K562 (cell line): ENCODE data around the gene DNMBP. TPM values are rescaled to one million over a fixed set of nuclear protein-coding genes. Genes with fewer than 3 reads are reported as not detected.

Experiments used
- ATAC-seq: fragments of 200-7000 bp; cut with Tn5 transposase; 3 replicates; pipeline ENCODE4 v1.9.1; 2020; ENCODE audit warnings: moderate library complexity
- BruUV-seq: library from RNA; stranded (reverse); fragments of 400-500 nt; replicated peaks from 2 replicates; lab custom pipeline; 2021; lab: Mats Ljungman, UMichigan
- CTCF ChIA-PET: fragments of 300-600 bp; formaldehyde crosslinking; extraction: SDS; loops from one replicate; lab custom pipeline; 2021; ENCODE audit warnings: low intra/inter-chr PET ratio; lab: Yijun Ruan, JAX
- POLR2A ChIA-PET: fragments of 300-600, 350-650 bp; sonication (Branson Sonifier 250); formaldehyde crosslinking; extraction: SDS; loops from one replicate; lab custom pipeline; 2021; ENCODE audit warnings: antibody characterized with exemption, inconsistent platforms; lab: Yijun Ruan, JAX
- DNase-seq, 4 experiments: peaks; one replicate each; pipeline versions ENCODE4 v3.0.0 to v3.0.0-alpha.2; 2011 to 2018; ENCODE audit warnings: low spot score in 3 of 4, mixed read lengths in 3 of 4; ENCODE audit errors: extremely low read depth in 1 of 4
- FAIRE-seq: peaks from 2 replicates; lab custom pipeline; 2011; peaks lifted over from hg19 to GRCh38; lab: Jason Lieb, UNC
- H2AFZ ChIP-seq: 2 replicates; pipeline ENCODE4 v1.6.0; 2011; ENCODE audit warnings: low read depth, low read length, control low read depth, inconsistent platforms
- H3K27ac ChIP-seq: fragments of 200-600 bp; 3 replicates; pipeline ENCODE4 v1.8.0; 2011; ENCODE audit warnings: low read depth, mild to moderate bottlenecking, control low read depth, inconsistent platforms, low read length, moderate library complexity, mixed read lengths; ENCODE audit errors: extremely low read depth
- H3K27me3 ChIP-seq, 2 experiments: fragments of 300-600 bp in 1 of 2; 2 replicates in 1 of 2; 3 replicates in 1 of 2; pipeline versions ENCODE4 v1.6.0 to v1.8.0; 2011; ENCODE audit warnings: inconsistent platforms in 2 of 2, low read length in 2 of 2, mild to moderate bottlenecking in 1 of 2, mixed read lengths in 1 of 2, moderate library complexity in 1 of 2; ENCODE audit not compliant: control insufficient read depth in 2 of 2, insufficient read depth in 2 of 2
- H3K36me3 ChIP-seq: fragments of 300-600 bp; 3 replicates; pipeline ENCODE4 v1.8.0; 2011; ENCODE audit warnings: mild to moderate bottlenecking, low read length, inconsistent platforms; ENCODE audit not compliant: control insufficient read depth, insufficient read depth
- H3K4me1 ChIP-seq, 2 experiments: fragments of 200-600 bp in 1 of 2; replicated peaks in 1 of 2; 2 replicates in 1 of 2; 3 replicates in 1 of 2; pipeline versions ENCODE4 v1.5.1 to v1.8.0; 2011; ENCODE audit warnings: inconsistent platforms in 2 of 2, low read length in 2 of 2, mild to moderate bottlenecking in 1 of 2, mixed read lengths in 1 of 2, moderate library complexity in 1 of 2; ENCODE audit not compliant: control insufficient read depth in 2 of 2, insufficient read depth in 2 of 2
- H3K4me2 ChIP-seq: 2 replicates; pipeline ENCODE4 v1.6.1; 2011; ENCODE audit warnings: low read length, control low read depth, inconsistent platforms, mixed read lengths; ENCODE audit not compliant: insufficient read depth
- H3K4me3 ChIP-seq: fragments of 200-600 bp; sonication (generic), shearing (Covaris generic); 2 replicates; pipeline ENCODE4 v1.5.1; 2016; ENCODE audit warnings: control low read depth, inconsistent platforms
- H3K79me2 ChIP-seq: fragments of 200-600 bp; 3 replicates; pipeline ENCODE4 v1.8.0; 2011; ENCODE audit warnings: low read length, inconsistent platforms; ENCODE audit not compliant: control insufficient read depth, insufficient read depth
- H3K9ac ChIP-seq, 2 experiments: 2 replicates each; pipeline versions ENCODE4 v1.6.0 to v1.6.1; 2011; ENCODE audit warnings: low read depth in 2 of 2, low read length in 2 of 2, control low read depth in 1 of 2, inconsistent platforms in 1 of 2, mild to moderate bottlenecking in 1 of 2, mixed read lengths in 1 of 2; ENCODE audit not compliant: insufficient read depth in 1 of 2
- H3K9me1 ChIP-seq: one replicate; pipeline ENCODE4 v1.6.0; 2011; ENCODE audit warnings: inconsistent platforms, mild to moderate bottlenecking, low read length, moderate library complexity; ENCODE audit not compliant: control insufficient read depth, insufficient read depth
- H3K9me3 ChIP-seq: replicated peaks from 2 replicates; pipeline ENCODE4 v1.5.1; 2011; ENCODE audit warnings: low read depth, low read length, inconsistent platforms; ENCODE audit not compliant: control insufficient read depth, insufficient read depth
- H4K20me1 ChIP-seq: replicated peaks from 2 replicates; pipeline ENCODE4 v1.6.1; 2011; ENCODE audit warnings: low read length, inconsistent platforms, mixed read lengths; ENCODE audit not compliant: control insufficient read depth, insufficient read depth
- SMARCA5 ChIP-seq: fragments of 450-650 bp; IDR thresholded peaks from 2 replicates; pipeline ENCODE4 v1.6.1; 2016
- SRSF1 ChIP-seq: fragments of 200-400 bp; formaldehyde crosslinking; IDR thresholded peaks from 2 replicates; pipeline ENCODE4 v1.6.1; 2017; ENCODE audit warnings: mild to moderate bottlenecking, low read depth, low read length, moderate library complexity
- ZNF197 ChIP-seq: fragments of 200-800 bp; sonication (Bioruptor generic); IDR thresholded peaks from 2 replicates; pipeline ENCODE4 v1.6.1; 2016; ENCODE audit warnings: low read depth, missing genetic modification characterization, missing compliant biosample characterization
- ZNF3 ChIP-seq: fragments of 250-450 bp; sonication (Bioruptor Pico); IDR thresholded peaks from 2 replicates; pipeline ENCODE4 v1.5.0; 2021; ENCODE audit warnings: mild to moderate bottlenecking, moderate library complexity
- WGBS: fragments of 100-300 bp; shearing (Covaris generic); methylation state at CpG from one replicate; pipeline ENCODE4 v1.1.6; 2016; ENCODE audit warnings: low coverage, mixed read lengths; ENCODE audit not compliant: insufficient coverage; ENCODE audit errors: missing lambda C conversion rate; 5-methylcytosine and 5-hydroxymethylcytosine counted together
- in situ Hi-C: fragments of 300-500 bp; cut with MboI; formaldehyde crosslinking; loops from 4 replicates; pipeline ENCODE4 v1.15.0; 2018; ENCODE audit warnings: inconsistent platforms, mixed read lengths
- intact Hi-C: fragments of 100-400 bp; cut with micrococcal nuclease; formaldehyde crosslinking; loops from 2 replicates; pipeline ENCODE4 v1.14.2; 2022
- polyA plus RNA-seq, 8 experiments: library from polyadenylated mRNA; depleted of rRNA in 4 of 8; stranded (reverse) in 5 of 8; unstranded in 3 of 8; fragments of >200 nt; fragmentation: Nextera tagmentation in 2 of 8; fragmentation: Illumina TruSeq in 1 of 8; extraction: Ambion mirVana in 2 of 8; extraction: Trizol in 1 of 8; gene quantifications; 2 replicates each; pipeline versions ENCODE4 v1.2.1 to v1.2.3, GENCODE V29; 2011 to 2014; ENCODE audit warnings: inconsistent platforms in 1 of 8, missing spikeins in 1 of 8
- total RNA-seq, 7 experiments: library from RNA; depleted of rRNA in 6 of 7; stranded (reverse); fragments of >200 nt in 6 of 7; fragmentation: Illumina TruSeq in 2 of 7; extraction: Trizol in 2 of 7; gene quantifications; 2 replicates each; pipeline versions ENCODE4 v1.2.1 to v1.2.3, GENCODE V29; 2011 to 2021; ENCODE audit warnings: low replicate concordance in 1 of 7
- TF ChIP-seq, protein P1 (sequence below): sonication (generic); formaldehyde crosslinking; IDR thresholded peaks from 2 replicates; pipeline ENCODE4 v1.8.0; 2022; ENCODE audit warnings: mild to moderate bottlenecking, low read depth, missing genetic modification reagents
- TF ChIP-seq, protein P2 (sequence below): IDR thresholded peaks from 2 replicates; pipeline ENCODE4 v1.6.1; 2012; ENCODE audit warnings: low read depth, low read length, improper control_type of control experiment, borderline replicate concordance
- TF ChIP-seq, protein P3 (sequence below): fragments of 250-450 bp; sonication (Bioruptor Pico); IDR thresholded peaks from 2 replicates; pipeline ENCODE4 v1.8.0; 2022; ENCODE audit warnings: inconsistent platforms, mild to moderate bottlenecking, moderate library complexity, borderline replicate concordance
- TF ChIP-seq, protein P4 (sequence below): sonication (generic); formaldehyde crosslinking; IDR thresholded peaks from 2 replicates; pipeline ENCODE4 v1.8.0; 2022; ENCODE audit warnings: missing genetic modification reagents, mild to moderate bottlenecking, borderline replicate concordance

DNMBP gene
- total and polyA plus RNA-seq, 9 of the 15 experiments (the other 6 are each of a cell fraction or from before 2014, with no cell fraction given): 0.83 to 3.7 (median 2.2) TPM

DNA sequence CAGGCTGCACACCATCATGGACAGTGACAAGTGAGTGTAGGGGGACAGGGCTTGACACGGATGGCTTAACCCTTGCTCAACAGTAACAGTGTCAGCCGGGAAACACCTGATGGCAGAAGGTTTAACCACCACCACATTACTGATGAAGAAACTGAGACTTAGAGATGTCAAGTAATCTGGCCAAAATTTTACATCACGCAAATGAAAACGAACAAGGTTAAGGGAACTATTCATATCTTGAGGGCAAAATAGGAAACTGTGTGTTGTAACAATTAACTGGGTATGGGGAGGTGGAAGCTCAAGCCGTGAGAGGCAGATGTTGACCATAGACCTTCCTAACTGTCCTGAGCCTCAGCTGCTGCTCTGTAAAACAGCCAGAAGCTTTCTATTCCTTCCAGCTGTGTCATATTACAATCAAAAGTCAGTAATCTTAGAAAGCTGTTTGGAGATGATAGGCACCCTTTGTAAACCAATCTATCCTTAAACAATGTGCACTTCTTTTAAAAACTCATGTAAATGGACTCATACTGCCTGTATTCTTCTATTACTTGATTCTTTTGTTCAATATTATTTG is 158.9 kb downstream of the DNMBP start:
- H3K27me3 ChIP-seq: peaks cover 6 to 28% of the 10 kb centered on the region in 2 experiments; a peak in 3 of 5 replicates
- CTCF ChIA-PET: no interaction called here
- no peaks in the 10 kb centered on the region for H3K9me3 ChIP-seq
- no peaks in the 10 kb centered on the region for H3K9me1 ChIP-seq
- H4K20me1 ChIP-seq: no peaks in the 10 kb centered on the region
- no peak for ATAC-seq
- TF ChIP-seq, protein P1, sequence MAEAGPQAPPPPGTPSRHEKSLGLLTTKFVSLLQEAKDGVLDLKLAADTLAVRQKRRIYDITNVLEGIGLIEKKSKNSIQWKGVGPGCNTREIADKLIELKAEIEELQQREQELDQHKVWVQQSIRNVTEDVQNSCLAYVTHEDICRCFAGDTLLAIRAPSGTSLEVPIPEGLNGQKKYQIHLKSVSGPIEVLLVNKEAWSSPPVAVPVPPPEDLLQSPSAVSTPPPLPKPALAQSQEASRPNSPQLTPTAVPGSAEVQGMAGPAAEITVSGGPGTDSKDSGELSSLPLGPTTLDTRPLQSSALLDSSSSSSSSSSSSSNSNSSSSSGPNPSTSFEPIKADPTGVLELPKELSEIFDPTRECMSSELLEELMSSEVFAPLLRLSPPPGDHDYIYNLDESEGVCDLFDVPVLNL (CRISPR knock-in tag): no peak
- TF ChIP-seq, protein P2, sequence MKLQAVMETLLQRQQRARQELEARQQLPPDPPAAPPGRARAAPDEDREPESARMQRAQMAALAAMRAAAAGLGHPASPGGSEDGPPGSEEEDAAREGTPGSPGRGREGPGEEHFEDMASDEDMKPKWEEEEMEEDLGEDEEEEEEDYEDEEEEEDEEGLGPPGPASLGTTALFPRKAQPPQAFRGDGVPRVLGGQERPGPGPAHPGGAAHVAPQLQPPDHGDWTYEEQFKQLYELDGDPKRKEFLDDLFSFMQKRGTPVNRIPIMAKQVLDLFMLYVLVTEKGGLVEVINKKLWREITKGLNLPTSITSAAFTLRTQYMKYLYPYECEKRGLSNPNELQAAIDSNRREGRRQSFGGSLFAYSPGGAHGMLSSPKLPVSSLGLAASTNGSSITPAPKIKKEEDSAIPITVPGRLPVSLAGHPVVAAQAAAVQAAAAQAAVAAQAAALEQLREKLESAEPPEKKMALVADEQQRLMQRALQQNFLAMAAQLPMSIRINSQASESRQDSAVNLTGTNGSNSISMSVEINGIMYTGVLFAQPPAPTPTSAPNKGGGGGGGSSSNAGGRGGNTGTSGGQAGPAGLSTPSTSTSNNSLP: no peak
- TF ChIP-seq, protein P3, sequence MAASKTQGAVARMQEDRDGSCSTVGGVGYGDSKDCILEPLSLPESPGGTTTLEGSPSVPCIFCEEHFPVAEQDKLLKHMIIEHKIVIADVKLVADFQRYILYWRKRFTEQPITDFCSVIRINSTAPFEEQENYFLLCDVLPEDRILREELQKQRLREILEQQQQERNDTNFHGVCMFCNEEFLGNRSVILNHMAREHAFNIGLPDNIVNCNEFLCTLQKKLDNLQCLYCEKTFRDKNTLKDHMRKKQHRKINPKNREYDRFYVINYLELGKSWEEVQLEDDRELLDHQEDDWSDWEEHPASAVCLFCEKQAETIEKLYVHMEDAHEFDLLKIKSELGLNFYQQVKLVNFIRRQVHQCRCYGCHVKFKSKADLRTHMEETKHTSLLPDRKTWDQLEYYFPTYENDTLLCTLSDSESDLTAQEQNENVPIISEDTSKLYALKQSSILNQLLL (CRISPR knock-in tag): no peak
- TF ChIP-seq, protein P4, sequence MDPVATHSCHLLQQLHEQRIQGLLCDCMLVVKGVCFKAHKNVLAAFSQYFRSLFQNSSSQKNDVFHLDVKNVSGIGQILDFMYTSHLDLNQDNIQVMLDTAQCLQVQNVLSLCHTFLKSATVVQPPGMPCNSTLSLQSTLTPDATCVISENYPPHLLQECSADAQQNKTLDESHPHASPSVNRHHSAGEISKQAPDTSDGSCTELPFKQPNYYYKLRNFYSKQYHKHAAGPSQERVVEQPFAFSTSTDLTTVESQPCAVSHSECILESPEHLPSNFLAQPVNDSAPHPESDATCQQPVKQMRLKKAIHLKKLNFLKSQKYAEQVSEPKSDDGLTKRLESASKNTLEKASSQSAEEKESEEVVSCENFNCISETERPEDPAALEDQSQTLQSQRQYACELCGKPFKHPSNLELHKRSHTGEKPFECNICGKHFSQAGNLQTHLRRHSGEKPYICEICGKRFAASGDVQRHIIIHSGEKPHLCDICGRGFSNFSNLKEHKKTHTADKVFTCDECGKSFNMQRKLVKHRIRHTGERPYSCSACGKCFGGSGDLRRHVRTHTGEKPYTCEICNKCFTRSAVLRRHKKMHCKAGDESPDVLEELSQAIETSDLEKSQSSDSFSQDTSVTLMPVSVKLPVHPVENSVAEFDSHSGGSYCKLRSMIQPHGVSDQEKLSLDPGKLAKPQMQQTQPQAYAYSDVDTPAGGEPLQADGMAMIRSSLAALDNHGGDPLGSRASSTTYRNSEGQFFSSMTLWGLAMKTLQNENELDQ (CRISPR knock-in tag): no peak
- TF ChIP-seq ZNF197 (CRISPR knock-in tag) (no peak), SMARCA5 (no peak), SRSF1 (no peak), ZNF3 (CRISPR knock-in tag) (no peak)
- no peak overlapping the region for H3K4me2 ChIP-seq
- no peak for FAIRE-seq
- no peak overlapping the region for H3K27ac ChIP-seq
- no peak overlapping the region for H2AFZ ChIP-seq
- POLR2A ChIA-PET: interaction anchor here (0.7 to 1.1 kb wide), 3 partner anchors 53 to 668 kb away, joined by 3 to 4 read pairs (median 3); no protein-coding TSS in a partner anchor
- DNase-seq: no peak
- no TSS peak for BruUV-seq
- WGBS: 1% methylated on average over 4 of the region's 5 CpGs
- H3K79me2 ChIP-seq: no peaks in the 10 kb centered on the region
- intact Hi-C loops: no loop called here
- H3K4me3 ChIP-seq: no peak overlapping the region
- no peaks in the 10 kb centered on the region for H3K4me1 ChIP-seq
- no peak overlapping the region for H3K9ac ChIP-seq
- H3K36me3 ChIP-seq: no peaks in the 10 kb centered on the region
- in situ Hi-C loops: no loop called here
